Neuronal stem cell (in vitro differentiated cells): Measurements from ENCODE around the gene SLC17A4.

Source experiments
- DNase-seq: peaks from one replicate; pipeline ENCODE4 v3.0.0-alpha.2; 2013; ENCODE audit warnings: low spot score
- H2AFZ ChIP-seq: one replicate; pipeline ENCODE4 v1.6.1; 2013; ENCODE audit warnings: mild to moderate bottlenecking, low read length, inconsistent platforms
- H2AK5ac ChIP-seq: 2 replicates; pipeline ENCODE4 v1.6.1; 2013; ENCODE audit warnings: low read depth, mild to moderate bottlenecking, inconsistent platforms, low read length, moderate library complexity, mixed read lengths
- H2BK120ac ChIP-seq: 2 replicates; pipeline ENCODE4 v1.6.1; 2013; ENCODE audit warnings: low read depth, mild to moderate bottlenecking, inconsistent platforms, low read length, moderate library complexity, mixed read lengths
- H2BK12ac ChIP-seq: one replicate; pipeline ENCODE4 v1.6.1; 2013; ENCODE audit warnings: low read length, inconsistent platforms
- H2BK15ac ChIP-seq: 2 replicates; pipeline ENCODE4 v1.6.1; 2013; ENCODE audit warnings: mild to moderate bottlenecking, low read length, inconsistent platforms, mixed read lengths
- H2BK5ac ChIP-seq: one replicate; pipeline ENCODE4 v1.6.1; 2013; ENCODE audit warnings: inconsistent platforms, mild to moderate bottlenecking, low read length, moderate library complexity
- H3K14ac ChIP-seq: one replicate; pipeline ENCODE4 v1.6.1; 2013; ENCODE audit warnings: low read length, inconsistent platforms
- H3K18ac ChIP-seq: 2 replicates; pipeline ENCODE4 v1.6.1; 2013; ENCODE audit warnings: low read length, inconsistent platforms
- H3K23ac ChIP-seq: 2 replicates; pipeline ENCODE4 v1.6.1; 2013; ENCODE audit warnings: low read depth, mild to moderate bottlenecking, mixed read lengths, low read length, inconsistent platforms; ENCODE audit not compliant: poor library complexity
- H3K27ac ChIP-seq: replicated peaks from 3 replicates; pipeline ENCODE4 v1.5.1; 2013; ENCODE audit warnings: low read length, inconsistent platforms
- H3K27me3 ChIP-seq, 3 experiments: 2 replicates each; pipeline ENCODE4 v1.6.1; 2013; ENCODE audit warnings: low read length in 3 of 3, mild to moderate bottlenecking in 2 of 3, inconsistent platforms in 1 of 3, low read depth in 1 of 3, mixed read lengths in 1 of 3, moderate library complexity in 1 of 3; ENCODE audit not compliant: control insufficient read depth in 3 of 3, insufficient read depth in 3 of 3
- H3K36me3 ChIP-seq, 2 donors: replicated peaks in 1 of 2; 2 replicates each; pipeline ENCODE4 v1.6.1; 2013; ENCODE audit warnings: low read length in 2 of 2; ENCODE audit not compliant: control insufficient read depth in 2 of 2, insufficient read depth in 2 of 2
- H3K4ac ChIP-seq: 2 replicates; pipeline ENCODE4 v1.6.1; 2013; ENCODE audit warnings: inconsistent platforms, mild to moderate bottlenecking, low read length, moderate library complexity
- H3K4me1 ChIP-seq, 2 donors: 1 replicate in 1 of 2; 2 replicates in 1 of 2; pipeline ENCODE4 v1.6.1; 2013; ENCODE audit warnings: low read length in 2 of 2, low read depth in 1 of 2; ENCODE audit not compliant: control insufficient read depth in 2 of 2, insufficient read depth in 1 of 2
- H3K4me2 ChIP-seq: one replicate; pipeline ENCODE4 v1.6.1; 2013; ENCODE audit warnings: mild to moderate bottlenecking, low read length, inconsistent platforms; ENCODE audit not compliant: insufficient read depth, poor library complexity, severe bottlenecking
- H3K4me3 ChIP-seq, 2 donors: 2 replicates each; pipeline ENCODE4 v1.5.1; 2013; ENCODE audit warnings: low read length in 2 of 2, mild to moderate bottlenecking in 2 of 2, inconsistent platforms in 1 of 2, moderate library complexity in 1 of 2
- H3K79me1 ChIP-seq: one replicate; pipeline ENCODE4 v1.6.1; 2013; ENCODE audit warnings: low read depth, mild to moderate bottlenecking, inconsistent platforms, low read length, moderate library complexity
- H3K9ac ChIP-seq: one replicate; pipeline ENCODE4 v1.6.1; 2013; ENCODE audit warnings: mild to moderate bottlenecking, low read depth, low read length, inconsistent platforms; ENCODE audit not compliant: poor library complexity
- H3K9me3 ChIP-seq, 2 donors: replicated peaks in 1 of 2; 2 replicates each; pipeline versions ENCODE3 to v1.6.1; 2013; ENCODE audit warnings: low read length in 2 of 2, mild to moderate bottlenecking in 2 of 2, inconsistent platforms in 1 of 2, low read depth in 1 of 2, mixed read lengths in 1 of 2, moderate library complexity in 1 of 2; ENCODE audit not compliant: control insufficient read depth in 2 of 2, insufficient read depth in 1 of 2
- H4K8ac ChIP-seq: one replicate; pipeline ENCODE4 v1.6.1; 2013; ENCODE audit warnings: low read depth, mild to moderate bottlenecking, inconsistent platforms, low read length, moderate library complexity
- H4K91ac ChIP-seq: one replicate; pipeline ENCODE4 v1.6.1; 2013; ENCODE audit warnings: low read length, low read depth, mild to moderate bottlenecking, inconsistent platforms; ENCODE audit not compliant: poor library complexity
- WGBS, 2 donors: extraction: QIAGEN DNeasy Blood & Tissue Kit; methylation state at CpG; one replicate each; pipeline ENCODE4 v1.1.7; 2013; ENCODE audit warnings: missing lambda C conversion rate in 2 of 2, mixed read lengths in 1 of 2; ENCODE audit not compliant: insufficient read length in 2 of 2, insufficient replicate concordance in 1 of 2; ENCODE audit errors: extremely low coverage in 2 of 2; 5-methylcytosine and 5-hydroxymethylcytosine counted together

Gene SLC17A4

GRCh38 chr6:25749837-25750236 lies 4.7 kb upstream of the SLC17A4 start:
- Histone ChIP-seq H3K27me3 (no peaks in the 10 kb centered on the region), H3K9ac (no peak overlapping the region), H2BK5ac (no peak overlapping the region), H3K79me1 (no peaks in the 10 kb centered on the region), H2AFZ (no peak overlapping the region), H3K27ac (no peak overlapping the region), H3K4me2 (no peak overlapping the region), H3K4me1 (no peaks in the 10 kb centered on the region), H3K14ac (no peak overlapping the region), H3K18ac (no peak overlapping the region), H4K91ac (no peak overlapping the region), H2AK5ac (no peak overlapping the region), H2BK12ac (no peak overlapping the region), H3K36me3 (no peaks in the 10 kb centered on the region), H3K9me3 (no peaks in the 10 kb centered on the region), H3K4me3 (no peak overlapping the region), H3K23ac (no peak overlapping the region), H2BK120ac (no peak overlapping the region), H2BK15ac (no peak overlapping the region), H4K8ac (no peak overlapping the region), H3K4ac (no peak overlapping the region)
- no peak for DNase-seq
- no CpG with 5 or more reads among the region's 2 CpGs for WGBS, 2 donors

- Histone ChIP-seq H3K27me3 (no peaks in the 10 kb centered on the region), H4K8ac (no peak overlapping the region), H3K79me1 (no peaks in the 10 kb centered on the region), H3K9me3 (no peaks in the 10 kb centered on the region), H3K23ac (no peak overlapping the region), H3K4me2 (no peak overlapping the region), H4K91ac (no peak overlapping the region), H3K27ac (no peak overlapping the region), H2AFZ (no peak overlapping the region), H2BK120ac (no peak overlapping the region), H3K14ac (no peak overlapping the region), H2BK15ac (no peak overlapping the region), H3K36me3 (no peaks in the 10 kb centered on the region), H3K9ac (no peak overlapping the region), H3K4me3 (no peak overlapping the region), H3K4me1 (no peaks in the 10 kb centered on the region), H3K18ac (no peak overlapping the region), H3K4ac (no peak overlapping the region), H2BK12ac (no peak overlapping the region), H2AK5ac (no peak overlapping the region), H2BK5ac (no peak overlapping the region)
- no CpG with 5 or more reads among the region's 3 CpGs for WGBS, 2 donors
- no peak for DNase-seq
Observed at GRCh38 chr6:25750906-25751305, 3.6 kb upstream of the SLC17A4 start.

- no peak overlapping the region for H2AFZ ChIP-seq
- no peak overlapping the region for H4K91ac ChIP-seq
- no peak overlapping the region for H4K8ac ChIP-seq
- no peak overlapping the region for H2BK12ac ChIP-seq
- H3K9me3 ChIP-seq: no peaks in the 10 kb centered on the region
- no peak overlapping the region for H3K23ac ChIP-seq
- DNase-seq: no peak
- H2AK5ac ChIP-seq: no peak overlapping the region
- H2BK5ac ChIP-seq: no peak overlapping the region
- H3K14ac ChIP-seq: no peak overlapping the region
- H3K79me1 ChIP-seq: no peaks in the 10 kb centered on the region
- H3K4me1 ChIP-seq: no peaks in the 10 kb centered on the region
- no peaks in the 10 kb centered on the region for H3K36me3 ChIP-seq
- H2BK15ac ChIP-seq: no peak overlapping the region
- H3K27me3 ChIP-seq: no peaks in the 10 kb centered on the region
- no peak overlapping the region for H3K18ac ChIP-seq
- no peak overlapping the region for H2BK120ac ChIP-seq
- no peak overlapping the region for H3K27ac ChIP-seq
- no peak overlapping the region for H3K4ac ChIP-seq
- no peak overlapping the region for H3K9ac ChIP-seq
- H3K4me2 ChIP-seq: no peak overlapping the region
- H3K4me3 ChIP-seq: no peak overlapping the region
Observed at GRCh38 chr6:25753079-25753478, 1.5 kb upstream of the SLC17A4 start.

GRCh38 chr6:25755483-25755882 lies 941 bp downstream of the SLC17A4 start:
- no peak overlapping the region for H4K91ac ChIP-seq
- H2AFZ ChIP-seq: no peak overlapping the region
- no peak overlapping the region for H3K18ac ChIP-seq
- no peak overlapping the region for H2BK120ac ChIP-seq
- H3K9ac ChIP-seq: no peak overlapping the region
- no peak overlapping the region for H3K23ac ChIP-seq
- no peaks in the 10 kb centered on the region for H3K27me3 ChIP-seq
- H3K36me3 ChIP-seq: no peaks in the 10 kb centered on the region
- no peaks in the 10 kb centered on the region for H3K9me3 ChIP-seq
- no peak overlapping the region for H2BK5ac ChIP-seq
- no peak for DNase-seq
- no peak overlapping the region for H2AK5ac ChIP-seq
- no peaks in the 10 kb centered on the region for H3K4me1 ChIP-seq
- no peak overlapping the region for H3K4ac ChIP-seq
- H4K8ac ChIP-seq: no peak overlapping the region
- no CpG with 5 or more reads among the region's 1 CpG for WGBS, 2 donors
- H3K79me1 ChIP-seq: no peaks in the 10 kb centered on the region
- H2BK12ac ChIP-seq: no peak overlapping the region
- no peak overlapping the region for H3K4me2 ChIP-seq
- no peak overlapping the region for H2BK15ac ChIP-seq
- no peak overlapping the region for H3K14ac ChIP-seq
- no peak overlapping the region for H3K4me3 ChIP-seq
- H3K27ac ChIP-seq: no peak overlapping the region
